ENCODE measurements around the gene TSPAN15.

The TSPAN15 gene

GRCh38 chr10:69451209-69451783 is at the start of gene TSPAN15:
Gene TSPAN15 (plus strand): TSS chr10:69451465. CDS start chr10:69451595, 130 bp downstream.
- peak; percentile 88 for DNase-seq

- DNase-seq: no peak
These were observed 48.9 kb upstream of the TSPAN15 start for GRCh38 chr10:69402386-69402785.

GRCh38 chr10:69403066-69403465 is 48.2 kb upstream of the TSPAN15 start:
- no peak for DNase-seq

- no peak for DNase-seq
These were observed 47.7 kb upstream of the TSPAN15 start for GRCh38 chr10:69403519-69403918.

- DNase-seq: no peak
These were observed 46.5 kb upstream of the TSPAN15 start for GRCh38 chr10:69404786-69405185.

- DNase-seq: no peak
These were observed 46.0 kb upstream of the TSPAN15 start for GRCh38 chr10:69405221-69405620.

- DNase-seq: no peak
These were observed 44.9 kb upstream of the TSPAN15 start for GRCh38 chr10:69406302-69406811.

GRCh38 chr10:69406816-69407580 is 44.3 kb upstream of the TSPAN15 start:
- DNase-seq: no peak

- peak; percentile 46 for DNase-seq
These were observed 43.5 kb upstream of the TSPAN15 start for GRCh38 chr10:69407621-69408301.

- peak; percentile 93 for DNase-seq
These were observed 42.7 kb upstream of the TSPAN15 start for GRCh38 chr10:69408318-69409175.

- no peak for DNase-seq
These were observed 42.1 kb upstream of the TSPAN15 start for GRCh38 chr10:69409176-69409495.

GRCh38 chr10:69409968-69410367 is 41.3 kb upstream of the TSPAN15 start:
- DNase-seq: no peak

GRCh38 chr10:69410487-69410886 is 40.8 kb upstream of the TSPAN15 start:
- DNase-seq: no peak

- no peak for DNase-seq
These were observed 39.8 kb upstream of the TSPAN15 start for GRCh38 chr10:69411476-69411875.

GRCh38 chr10:69412232-69412790 is 39.0 kb upstream of the TSPAN15 start:
- no peak for DNase-seq

GRCh38 chr10:69413221-69413865 is 37.9 kb upstream of the TSPAN15 start:
- DNase-seq: peak; percentile 36

- no peak for DNase-seq
These were observed 36.9 kb upstream of the TSPAN15 start for GRCh38 chr10:69414036-69415018.

GRCh38 chr10:69415049-69415448 is 36.2 kb upstream of the TSPAN15 start:
- DNase-seq: no peak

GRCh38 chr10:69415951-69416350 is 35.3 kb upstream of the TSPAN15 start:
- no peak for DNase-seq

- no peak for DNase-seq
These were observed 34.6 kb upstream of the TSPAN15 start, which contains the start of gene TACR2 for GRCh38 chr10:69416695-69417094. Gene TACR2 (minus strand): TSS chr10:69416918. CDS start chr10:69416323, 595 bp downstream.

GRCh38 chr10:69417542-69417941 is 33.7 kb upstream of the TSPAN15 start:
- DNase-seq: no peak

Data from CD4-positive, alpha-beta T cell treated with Interleukin-21 for 1 hour (primary cell).